GM18511 (cell line): ENCODE measurements around the gene EPHA4.

ENCODE experiments used
- ATAC-seq: cut with Tn5 transposase; IDR thresholded peaks from one replicate; pipeline ENCODE4 v1.9.1; 2021; ENCODE audit warnings: mild to moderate bottlenecking, moderate library complexity; ENCODE audit not compliant: unreplicated experiment

Gene EPHA4

GRCh38 chr2:221572821-221573429, 821 bp upstream of the EPHA4 start:
- peak; percentile 32 for ATAC-seq

GRCh38 chr2:221571551-221572218, 419 bp downstream of the EPHA4 start:
- ATAC-seq = peak; percentile 9

DNA sequence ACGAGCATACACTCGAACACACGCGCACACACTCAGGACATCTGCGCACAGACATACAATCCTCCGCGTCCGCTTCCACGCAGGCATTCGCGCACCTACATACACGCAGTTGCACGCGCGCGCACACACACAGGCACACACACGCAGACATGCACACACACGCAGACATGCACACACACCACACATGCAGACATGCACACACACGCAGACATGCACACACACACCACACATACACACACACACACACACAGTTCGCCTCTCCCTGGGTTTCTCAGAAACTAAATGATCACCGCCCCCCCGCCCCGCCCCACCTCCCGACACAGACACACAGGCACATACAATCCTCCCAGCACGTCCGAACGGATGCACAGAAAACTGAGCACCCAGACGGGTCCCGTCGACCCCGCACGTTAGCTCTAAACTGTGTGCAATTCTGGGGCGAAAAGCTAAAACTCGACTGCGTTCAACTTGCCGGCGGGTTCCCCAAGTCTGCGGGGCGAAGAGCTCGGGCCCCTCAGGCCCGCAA, 1.0 kb downstream of the EPHA4 start:
- no peak for ATAC-seq

- no peak for ATAC-seq
Observed at GRCh38 chr2:221570321-221570935, 1.7 kb downstream of the EPHA4 start.

GRCh38 chr2:221569871-221570270, 2.2 kb downstream of the EPHA4 start:
- no peak for ATAC-seq

GRCh38 chr2:221569425-221569845, 2.7 kb downstream of the EPHA4 start:
- no peak for ATAC-seq

GRCh38 chr2:221568299-221568698, 3.8 kb downstream of the EPHA4 start:
- no peak for ATAC-seq

- no peak for ATAC-seq
Observed at GRCh38 chr2:221567809-221568208, 4.3 kb downstream of the EPHA4 start.

GRCh38 chr2:221567231-221567760, 4.8 kb downstream of the EPHA4 start:
- no peak for ATAC-seq

DNA sequence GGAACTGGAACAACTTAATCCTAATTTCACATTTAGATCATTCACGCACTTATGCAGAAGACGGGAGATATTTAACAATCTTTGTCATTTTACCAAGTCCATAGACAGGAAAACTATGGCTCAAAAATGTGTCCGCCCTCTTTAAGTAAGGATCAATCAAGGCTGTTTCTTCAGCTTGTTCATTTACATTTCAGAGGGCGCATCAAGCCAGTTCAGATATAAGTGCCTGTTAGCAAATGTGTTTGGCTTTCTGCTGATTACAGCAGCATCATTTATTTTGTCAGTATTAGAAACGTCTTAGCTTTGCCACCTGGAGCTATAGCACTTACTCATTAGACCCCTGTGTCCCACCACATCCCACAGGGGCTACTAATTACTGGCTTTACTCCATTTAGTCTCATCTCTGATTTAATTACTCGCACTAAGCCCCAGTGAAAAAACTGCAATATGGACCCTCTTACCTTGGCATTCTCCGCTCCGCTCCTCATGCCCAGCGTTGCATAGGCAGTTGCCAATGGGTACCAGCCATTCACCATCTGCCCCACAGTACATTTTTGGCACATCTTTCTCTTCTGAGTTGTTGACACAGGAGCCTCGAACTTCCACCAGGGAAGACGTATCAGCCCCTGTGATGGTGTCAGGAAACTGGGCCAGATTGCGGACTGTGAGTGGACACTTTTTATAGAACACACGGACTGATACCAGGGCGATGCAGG, 8.7 kb downstream of the EPHA4 start:
- ATAC-seq = no peak

GRCh38 chr2:221562226-221562625, 9.9 kb downstream of the EPHA4 start:
- ATAC-seq = no peak

- no peak for ATAC-seq
Observed at GRCh38 chr2:221561770-221562169, 10.3 kb downstream of the EPHA4 start.

- no peak for ATAC-seq
Observed at GRCh38 chr2:221559991-221560390, 12.1 kb downstream of the EPHA4 start.

DNA sequence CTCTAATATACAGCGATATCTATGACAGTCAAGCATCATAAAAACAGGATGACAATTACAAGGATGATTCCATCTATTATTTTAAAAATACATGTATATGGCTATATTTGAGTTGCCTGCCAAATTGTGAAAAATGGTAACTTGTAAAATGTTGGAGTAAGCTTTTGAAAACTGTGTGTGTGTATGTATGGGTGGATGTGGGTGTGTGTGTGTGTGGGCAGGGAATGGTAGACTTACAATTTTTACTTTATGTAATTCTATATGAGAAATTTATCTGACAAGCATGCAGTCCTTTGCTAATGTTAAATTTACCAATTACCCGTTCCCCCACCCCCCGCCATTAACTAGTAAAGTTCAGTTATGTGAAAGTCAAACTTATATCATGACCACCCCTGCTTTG, 14.0 kb downstream of the EPHA4 start:
- no peak for ATAC-seq

GRCh38 chr2:221555494-221555846, 16.6 kb downstream of the EPHA4 start:
- ATAC-seq = peak; percentile 43

- peak; percentile 96 for ATAC-seq
Observed at GRCh38 chr2:221554769-221555493, 17.2 kb downstream of the EPHA4 start.

DNA sequence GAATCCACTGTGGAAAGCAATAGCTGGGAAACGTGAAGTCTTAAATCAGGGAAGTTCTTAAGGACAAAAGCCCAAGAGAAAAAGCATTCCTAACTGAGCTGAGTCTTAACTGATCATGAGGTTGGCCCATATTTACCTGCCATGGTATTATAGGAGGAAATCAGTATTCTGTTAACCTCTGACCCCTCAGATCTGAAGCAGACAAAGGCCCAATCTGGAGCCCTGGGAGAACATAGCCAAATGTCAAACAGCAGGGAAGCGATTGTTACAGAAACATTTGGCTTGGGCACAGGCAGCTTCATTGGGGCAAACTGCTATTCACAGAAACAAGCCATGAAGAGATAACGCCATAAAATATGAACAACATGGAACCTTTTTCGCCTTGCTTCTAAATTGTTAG, 18.8 kb downstream of the EPHA4 start:
- ATAC-seq = no peak

GRCh38 chr2:221552291-221552690, 19.8 kb downstream of the EPHA4 start:
- no peak for ATAC-seq

DNA sequence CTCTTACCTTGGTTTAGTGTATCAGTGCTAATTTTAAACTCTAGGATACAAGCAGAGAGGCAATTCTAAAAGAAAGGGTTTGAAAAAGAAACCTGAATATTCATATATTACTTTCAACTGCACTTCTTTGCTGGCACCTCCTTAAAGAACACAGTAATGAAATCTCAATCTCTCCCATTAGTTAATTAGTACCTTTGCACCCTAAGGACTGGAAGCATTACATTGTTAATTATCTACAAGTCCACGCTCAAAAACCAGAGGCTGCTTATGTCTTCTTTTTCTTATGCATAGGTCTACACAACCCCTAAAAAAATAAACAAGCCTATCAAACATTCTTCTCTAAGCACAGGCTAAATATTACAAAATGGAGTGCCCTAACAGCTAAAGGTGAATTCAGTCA, 20.2 kb downstream of the EPHA4 start:
- ATAC-seq = peak; percentile 47

GRCh38 chr2:221549143-221549542, 23.0 kb downstream of the EPHA4 start:
- peak; percentile 76 for ATAC-seq
